ENCODE results near the gene CYP2J2.
"Not testable (repeated sequence)": the region's sequence is repeated elsewhere in the genome, so short reads cannot be mapped to it uniquely, and the experiment has no call there.

CYP2J2 gene

DNA sequence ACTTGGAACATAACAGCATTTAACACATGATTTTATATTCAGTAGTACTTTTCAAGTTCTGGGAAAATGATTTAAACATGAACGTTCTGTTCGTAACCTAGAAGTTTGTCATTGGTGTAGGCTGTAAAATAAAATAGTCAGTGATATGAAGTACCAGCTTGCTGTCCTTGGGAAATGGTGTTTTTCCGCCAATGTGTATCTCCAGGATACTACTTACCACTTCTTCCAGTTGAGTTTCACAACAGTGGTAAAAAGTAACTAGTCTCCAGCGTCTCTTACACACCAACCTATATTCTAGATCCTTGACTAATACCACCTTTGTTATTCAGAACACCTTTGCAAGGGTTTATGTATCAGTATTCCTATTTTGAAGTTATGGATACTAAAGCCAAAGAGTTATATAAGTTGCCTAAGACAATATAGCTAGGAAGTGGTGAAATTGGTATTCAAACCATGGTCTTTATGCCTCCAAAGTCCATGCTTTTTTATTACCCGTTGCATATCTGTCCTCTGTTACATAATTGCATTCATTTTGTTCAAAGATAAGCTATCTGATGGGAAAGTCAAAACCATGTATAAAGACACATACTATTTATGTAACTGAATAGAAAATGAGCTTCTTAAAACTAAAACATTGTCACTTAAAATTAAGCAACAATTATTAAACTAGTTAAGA is 68.8 kb downstream of the CYP2J2 start:
- no peak for DNase-seq

DNA sequence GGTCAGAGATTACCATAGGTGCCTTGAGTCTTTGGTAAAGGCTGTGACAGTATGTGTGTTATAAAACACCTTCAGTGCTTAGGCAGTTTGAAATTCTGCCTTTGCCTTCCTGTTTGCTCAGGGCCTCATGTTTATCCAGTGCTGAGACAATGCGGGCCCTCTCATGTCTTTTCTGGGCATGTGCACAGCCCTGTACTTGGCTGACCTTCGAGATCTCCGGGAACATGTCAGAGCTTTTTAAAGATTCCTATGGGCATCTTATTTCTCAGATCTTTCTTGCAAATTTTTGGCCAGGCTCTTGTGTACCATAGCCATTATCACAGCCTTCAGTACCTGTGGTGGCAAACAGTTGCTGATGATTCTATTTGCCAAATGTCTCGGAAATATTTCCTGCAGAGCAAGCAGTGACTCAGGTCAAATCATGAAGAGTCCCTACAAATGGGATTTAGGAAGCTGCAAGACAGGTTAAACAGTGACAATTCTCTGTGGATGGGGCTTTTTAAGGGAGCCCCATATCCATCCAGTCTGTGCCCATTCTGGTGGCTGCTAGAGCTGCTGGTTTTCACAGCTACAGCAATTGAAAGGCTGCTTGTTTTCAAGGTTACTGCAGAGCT is 69.7 kb downstream of the CYP2J2 start:
- DNase-seq, result no peak

DNA sequence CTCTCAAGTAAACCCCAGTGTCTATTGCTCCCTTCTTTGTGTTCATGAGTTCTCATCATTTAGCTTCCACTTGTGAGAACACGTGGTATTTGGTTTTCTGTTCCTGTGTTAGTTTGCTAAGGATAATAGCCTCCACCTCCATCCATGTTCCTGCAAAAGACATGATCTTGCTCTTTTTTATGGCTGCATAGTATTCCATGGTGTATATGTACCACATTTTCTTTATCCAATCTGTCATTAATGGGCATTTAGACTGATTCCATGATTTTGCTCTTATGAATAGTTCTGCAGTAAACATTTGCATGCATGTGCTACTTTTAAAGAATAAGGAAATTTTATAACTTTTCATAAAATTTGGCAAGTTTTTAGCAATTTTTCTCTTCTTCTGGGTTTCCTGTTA is 71.3 kb downstream of the CYP2J2 start:
- DNase-seq, result not testable (repeated sequence)

DNA sequence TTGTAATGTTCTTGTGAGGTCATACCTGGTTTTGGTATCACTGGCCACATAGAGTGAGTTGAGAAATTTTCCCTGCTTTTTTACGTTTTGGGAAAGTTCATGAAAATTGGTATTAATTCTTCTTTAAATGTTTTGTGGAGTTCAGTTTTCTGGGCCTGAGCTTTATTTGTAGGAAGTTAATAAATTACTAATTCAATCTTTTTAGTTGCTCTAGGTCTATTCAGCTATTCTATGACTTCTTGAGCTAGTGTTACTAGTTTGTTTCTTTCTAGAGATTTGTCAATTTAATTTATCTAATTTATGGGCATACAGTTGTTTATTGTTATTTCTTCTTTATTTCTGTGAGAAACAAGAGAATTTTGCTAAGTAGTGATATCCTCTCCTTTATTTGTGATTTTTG is 74.5 kb downstream of the CYP2J2 start:
- no peak for DNase-seq

DNA sequence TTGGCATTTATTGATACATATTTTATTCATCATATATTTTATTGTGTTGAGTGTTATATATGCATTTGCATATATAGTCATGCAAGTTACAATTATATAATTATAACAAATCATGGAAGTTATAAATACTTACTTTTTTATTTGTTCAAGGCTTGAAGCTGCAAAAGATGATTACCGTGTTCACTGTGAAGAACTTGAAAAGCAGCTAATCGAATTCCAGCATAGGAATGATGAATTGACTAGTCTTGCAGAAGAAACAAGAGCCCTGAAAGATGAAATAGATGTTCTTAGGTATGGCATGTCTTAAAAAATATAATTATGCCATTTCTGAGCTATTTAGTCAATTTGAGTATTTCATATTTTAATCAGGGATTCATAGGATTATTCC is 79.7 kb downstream of the CYP2J2 start:
- no peak for DNase-seq

DNA sequence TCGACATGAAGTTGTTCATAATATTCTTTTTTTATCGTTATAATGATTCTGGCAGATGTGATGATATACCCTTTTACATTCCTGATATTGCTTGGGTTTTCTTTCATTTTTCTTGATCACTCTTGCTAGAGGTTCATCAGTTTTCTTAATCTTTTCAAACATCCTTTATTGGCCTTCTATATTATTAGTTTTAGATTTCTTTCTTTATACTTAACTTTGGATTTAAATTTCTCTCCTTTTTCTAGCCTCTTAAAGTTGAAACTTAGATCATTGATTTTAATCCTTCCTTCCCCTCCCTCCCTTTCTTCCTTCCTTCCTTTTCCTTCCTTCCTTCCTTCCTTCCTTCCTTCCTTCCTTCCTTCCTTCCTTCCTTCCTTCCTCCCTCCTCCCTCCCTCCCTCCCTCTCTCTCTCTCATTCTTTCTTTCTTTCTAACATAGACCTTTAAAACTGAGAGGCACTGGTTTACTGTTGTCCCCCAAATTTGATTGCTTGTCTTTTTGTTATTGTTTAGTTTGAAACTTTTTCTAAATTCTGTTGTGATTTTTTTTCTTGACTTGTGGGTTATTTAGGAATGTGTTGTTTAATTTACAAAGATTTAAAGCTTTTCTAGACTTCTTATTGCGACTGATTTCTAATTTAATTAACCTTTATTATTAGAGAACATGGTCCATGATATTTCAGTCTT is 80.2 kb downstream of the CYP2J2 start:
- no peak for DNase-seq

DNA sequence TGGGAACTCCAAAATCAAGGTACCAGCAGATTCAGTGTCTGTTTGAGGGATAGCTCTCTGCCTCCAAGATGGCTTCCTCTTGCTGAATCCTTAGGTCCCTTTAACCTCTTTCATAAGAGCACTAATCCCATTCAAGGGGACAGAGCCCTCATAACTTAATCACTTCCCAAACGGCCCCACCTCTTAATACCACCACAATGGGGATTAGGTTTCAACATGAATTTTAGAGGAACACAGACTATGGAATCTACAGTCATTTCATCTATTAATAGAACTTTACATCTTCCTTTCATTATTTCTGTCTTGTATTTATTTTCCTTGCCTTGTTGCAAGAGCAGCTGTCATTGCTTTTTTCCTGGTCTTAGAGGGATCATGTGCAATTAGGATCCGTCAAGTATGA is 81.5 kb downstream of the CYP2J2 start:
- no peak for DNase-seq

Measured in NCI-H1105 treated with DMSO at 0.1 percent for 48 hours (cell line).